Measurements from ENCODE around the gene TCEAL4.

The TCEAL4 gene

DNA sequence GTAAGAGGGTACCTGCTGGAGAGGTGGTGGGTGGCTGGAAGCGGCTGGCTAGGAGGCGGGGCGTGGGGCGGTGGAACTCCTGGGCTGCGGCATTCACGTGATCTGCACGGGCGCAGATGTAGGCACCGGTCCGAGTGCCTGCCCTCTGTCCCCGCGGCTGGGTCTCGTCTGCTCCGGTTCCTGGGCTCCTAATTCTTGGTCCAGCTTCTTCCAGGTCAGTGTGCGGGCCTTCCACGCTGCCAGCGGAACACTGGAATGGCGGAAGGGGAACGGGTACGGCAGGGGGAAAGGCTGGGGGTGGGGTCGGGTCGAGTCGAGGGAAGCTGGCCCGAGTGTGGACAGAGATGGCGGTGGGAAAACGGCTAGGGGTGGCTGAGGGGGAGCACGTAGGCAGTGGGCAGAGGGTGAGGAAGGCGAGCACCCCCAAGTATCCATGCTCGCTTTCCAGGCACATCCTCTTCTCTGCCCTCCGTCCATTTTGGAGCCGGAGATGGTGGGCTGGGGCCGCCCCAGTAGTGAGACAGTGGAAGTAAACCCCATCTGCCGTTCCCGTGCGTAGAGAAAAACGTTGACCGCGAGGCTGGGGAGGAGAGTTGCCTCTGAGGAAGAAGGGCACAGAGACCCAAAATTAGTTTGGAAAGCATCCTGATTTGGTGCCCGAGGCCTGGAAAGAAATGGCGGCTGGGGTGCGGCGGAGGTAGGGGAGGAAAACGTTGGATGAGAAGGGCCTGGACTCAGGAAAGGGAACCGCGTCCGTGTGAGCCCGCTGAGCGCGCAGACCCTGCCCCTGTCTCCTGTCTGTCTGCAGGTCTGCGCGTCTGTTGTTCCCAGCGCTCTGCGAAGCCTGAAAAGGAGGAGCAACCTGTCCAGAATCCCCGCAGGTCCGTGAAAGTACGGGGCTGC lies at the start of gene TCEAL4:
Gene TCEAL4 (plus strand): TSS at position 105 of the 903 bp plus-strand sequence. CDS start 1,161 bp downstream, outside the sequence.
- H3K4me1 Mint-ChIP-seq (ENCODE audit: low read depth): peaks cover 15% of the 10 kb centered on the region
- H3K27ac Mint-ChIP-seq: peak within 1 kb of the TSS; percentile 87
- H3K27me3 Mint-ChIP-seq: peaks cover 8% of the 10 kb centered on the region
- peak within 1 kb of the TSS; percentile 85 for H3K4me3 Mint-ChIP-seq
- intact Hi-C loops (cut with micrococcal nuclease): no loop called here
- no peaks in the 10 kb centered on the region for H3K9me3 Mint-ChIP-seq
- H3K36me3 Mint-ChIP-seq (ENCODE audit: low read depth): peaks cover 14% of the 10 kb centered on the region

DNA sequence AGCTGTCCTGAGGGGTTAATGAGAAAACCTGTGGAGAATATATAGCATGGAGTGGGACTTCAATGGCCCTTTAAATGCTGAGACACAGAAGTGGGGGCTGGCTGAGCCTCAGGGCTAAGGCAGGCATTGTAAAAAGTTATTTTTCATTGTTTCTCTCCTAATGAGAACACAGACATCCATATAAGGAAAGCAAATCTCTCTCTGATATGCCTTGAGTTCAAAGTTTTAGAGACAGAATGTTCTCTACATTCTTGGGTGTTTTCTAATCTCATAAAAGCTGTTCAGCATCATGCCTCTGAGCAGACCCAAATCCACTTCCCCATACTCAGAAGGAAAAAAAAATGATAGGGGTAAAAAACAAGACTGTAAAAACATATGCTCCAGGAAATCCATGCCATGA lies 49.2 kb upstream of the TCEAL4 start:
- no peaks in the 10 kb centered on the region for H3K27me3 Mint-ChIP-seq
- no peaks in the 10 kb centered on the region for H3K9me3 Mint-ChIP-seq
- intact Hi-C loops (cut with micrococcal nuclease): loop anchor here (10.0 kb wide), 1 partner anchor 149 kb away; the partner anchor contains the start of gene MORF4L2
- H3K27ac Mint-ChIP-seq: no peak overlapping the region
- no peaks in the 10 kb centered on the region for H3K36me3 Mint-ChIP-seq (ENCODE audit: low read depth)
- H3K4me1 Mint-ChIP-seq (ENCODE audit: low read depth): peaks cover 6% of the 10 kb centered on the region
- no peak overlapping the region for H3K4me3 Mint-ChIP-seq

DNA sequence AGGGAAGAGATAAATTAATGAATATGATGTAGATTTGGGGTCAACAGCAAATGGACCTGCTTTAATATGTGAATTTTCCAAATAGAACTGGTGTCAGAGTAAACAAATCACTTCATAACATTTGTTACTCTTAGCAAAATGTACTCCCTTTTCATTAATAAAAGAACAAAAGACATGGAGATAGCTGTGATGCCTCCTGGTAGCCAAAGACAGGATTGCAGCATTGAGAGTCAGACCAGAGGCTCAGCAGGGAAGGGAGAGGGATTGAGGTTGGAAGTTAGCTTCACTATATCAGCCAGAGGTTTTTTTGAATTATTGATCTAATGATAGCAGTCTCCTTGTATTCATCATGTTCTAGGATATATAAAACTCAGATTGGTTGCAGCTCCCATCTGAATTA lies 48.6 kb upstream of the TCEAL4 start:
- Mint-ChIP-seq H3K36me3 (ENCODE audit: low read depth) (no peaks in the 10 kb centered on the region), H3K4me3 (no peak overlapping the region), H3K27me3 (no peaks in the 10 kb centered on the region), H3K27ac (no peak overlapping the region), H3K4me1 (ENCODE audit: low read depth) (peaks cover 6% of the 10 kb centered on the region), H3K9me3 (no peaks in the 10 kb centered on the region)
- intact Hi-C loops (cut with micrococcal nuclease): loop anchor here (10.0 kb wide), 1 partner anchor 148 kb away; the partner anchor contains the start of gene MORF4L2

GRCh38 chrX:103537871-103538387 lies 47.4 kb upstream of the TCEAL4 start:
- Mint-ChIP-seq H3K4me3 (no peak overlapping the region), H3K9me3 (no peaks in the 10 kb centered on the region), H3K27me3 (no peaks in the 10 kb centered on the region), H3K27ac (no peak overlapping the region), H3K4me1 (ENCODE audit: low read depth) (peaks cover 6% of the 10 kb centered on the region), H3K36me3 (ENCODE audit: low read depth) (no peaks in the 10 kb centered on the region)
- intact Hi-C loops (cut with micrococcal nuclease): loop anchor here (10.0 kb wide), 1 partner anchor 147 kb away; the partner anchor contains the start of gene MORF4L2

DNA sequence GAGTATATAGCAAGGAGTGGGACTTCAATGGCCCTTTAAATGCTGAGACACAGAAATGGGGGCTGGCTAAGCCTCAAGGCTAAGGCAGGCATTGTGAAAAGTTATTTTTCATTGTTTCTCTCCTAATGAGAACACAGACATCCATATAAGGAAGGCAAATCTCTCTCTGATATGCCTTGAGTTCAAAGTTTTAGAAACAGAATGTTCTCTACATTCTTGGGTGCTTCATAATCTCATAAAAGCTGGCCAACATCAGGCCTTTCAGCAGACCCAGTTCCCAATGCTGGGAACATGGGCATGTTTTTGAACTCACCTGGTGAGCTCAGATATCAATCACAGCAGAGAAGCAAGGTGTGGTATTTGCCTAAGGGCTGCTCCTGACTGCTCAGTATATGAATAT lies 46.6 kb upstream of the TCEAL4 start:
- Mint-ChIP-seq H3K4me3 (no peak overlapping the region), H3K4me1 (ENCODE audit: low read depth) (peaks cover 3% of the 10 kb centered on the region), H3K36me3 (ENCODE audit: low read depth) (no peaks in the 10 kb centered on the region), H3K27ac (no peak overlapping the region), H3K9me3 (no peaks in the 10 kb centered on the region), H3K27me3 (no peaks in the 10 kb centered on the region)
- intact Hi-C loops (cut with micrococcal nuclease): loop anchor here (10.0 kb wide), 1 partner anchor 146 kb away; the partner anchor contains the start of gene MORF4L2

GRCh38 chrX:103539695-103540094 lies 45.6 kb upstream of the TCEAL4 start:
- Mint-ChIP-seq H3K36me3 (ENCODE audit: low read depth) (no peaks in the 10 kb centered on the region), H3K27ac (no peak overlapping the region), H3K9me3 (no peaks in the 10 kb centered on the region), H3K27me3 (no peaks in the 10 kb centered on the region), H3K4me1 (ENCODE audit: low read depth) (no peaks in the 10 kb centered on the region), H3K4me3 (no peak overlapping the region)
- intact Hi-C loops (cut with micrococcal nuclease): loop anchor here (10.0 kb wide), 1 partner anchor 145 kb away; the partner anchor contains the start of gene MORF4L2

- Mint-ChIP-seq H3K27ac (no peak overlapping the region), H3K36me3 (ENCODE audit: low read depth) (no peaks in the 10 kb centered on the region), H3K27me3 (no peaks in the 10 kb centered on the region), H3K4me1 (ENCODE audit: low read depth) (no peaks in the 10 kb centered on the region), H3K9me3 (no peaks in the 10 kb centered on the region), H3K4me3 (no peak overlapping the region)
- intact Hi-C loops (cut with micrococcal nuclease): no loop called here
Observed at GRCh38 chrX:103540145-103540544, 45.2 kb upstream of the TCEAL4 start.

DNA sequence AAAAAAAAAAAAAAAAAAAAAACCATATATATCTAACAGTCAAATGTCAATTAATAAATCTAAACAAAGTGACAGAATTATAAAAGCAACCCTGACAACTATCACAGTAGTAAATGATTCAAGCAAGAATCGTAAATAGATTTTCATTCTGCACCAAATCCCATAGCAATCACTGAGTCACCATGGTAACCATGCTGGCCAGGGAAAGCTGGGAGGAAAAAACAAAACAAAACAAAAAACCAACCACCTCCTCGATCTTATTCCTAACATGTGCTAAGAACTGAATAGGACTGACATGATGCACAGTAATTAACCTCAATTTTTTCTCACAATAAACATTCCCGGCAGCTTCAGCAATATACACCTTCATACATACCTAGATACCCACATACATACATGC lies 35.4 kb upstream of the TCEAL4 start:
- H3K4me3 Mint-ChIP-seq: no peak overlapping the region
- H3K36me3 Mint-ChIP-seq (ENCODE audit: low read depth): no peaks in the 10 kb centered on the region
- intact Hi-C loops (cut with micrococcal nuclease): no loop called here
- H3K27me3 Mint-ChIP-seq: no peaks in the 10 kb centered on the region
- no peaks in the 10 kb centered on the region for H3K9me3 Mint-ChIP-seq
- no peak overlapping the region for H3K27ac Mint-ChIP-seq
- H3K4me1 Mint-ChIP-seq (ENCODE audit: low read depth): peaks cover 3% of the 10 kb centered on the region

DNA sequence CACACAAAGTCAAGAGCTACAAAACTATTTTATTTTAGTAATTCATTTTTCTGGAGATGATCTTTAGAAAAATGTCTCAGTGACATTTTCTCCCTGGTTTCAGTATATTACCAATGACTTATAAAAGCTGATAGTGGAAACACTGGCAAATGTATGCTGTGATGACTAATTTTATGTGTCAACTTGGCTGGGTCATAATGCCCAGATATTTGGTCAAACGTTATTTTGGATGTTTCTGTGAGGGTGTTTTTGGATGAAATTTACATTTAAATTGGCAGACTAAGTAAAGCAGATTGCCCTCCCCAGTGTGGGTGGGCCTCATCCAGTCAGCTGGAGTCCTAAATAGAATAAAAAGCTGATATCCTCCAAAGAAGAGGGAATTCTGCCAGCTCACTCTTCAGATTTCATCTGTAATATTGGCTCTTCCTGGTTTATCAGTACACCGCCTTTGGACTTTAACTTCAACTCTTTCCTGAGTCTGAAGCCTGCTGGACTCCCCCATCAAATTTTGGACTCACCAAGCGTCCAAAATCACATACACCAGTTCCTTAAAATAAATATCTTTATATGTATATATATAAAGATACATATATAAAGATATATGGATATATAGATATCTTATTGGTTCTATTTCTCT lies 34.8 kb upstream of the TCEAL4 start:
- intact Hi-C loops (cut with micrococcal nuclease): no loop called here

DNA sequence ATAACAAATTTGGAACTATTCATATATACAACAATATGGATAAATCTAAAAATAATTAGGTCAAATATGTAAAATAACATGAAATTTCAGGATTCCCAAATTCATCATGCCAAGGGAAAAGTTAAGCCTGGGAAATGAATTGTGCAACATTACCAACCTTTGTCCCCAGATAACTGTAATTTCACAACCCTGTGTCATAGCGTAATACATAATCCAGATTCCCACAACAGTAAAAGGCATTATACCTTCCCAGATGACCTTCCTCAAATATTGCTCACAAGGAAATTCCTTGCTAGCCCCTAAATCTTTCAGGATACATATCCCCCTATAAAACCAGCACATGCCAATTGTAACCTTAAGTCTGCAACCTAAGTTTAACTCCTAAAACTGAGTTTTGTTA lies 33.1 kb upstream of the TCEAL4 start:
- peaks cover 5% of the 10 kb centered on the region for H3K4me1 Mint-ChIP-seq (ENCODE audit: low read depth)
- no peak overlapping the region for H3K27ac Mint-ChIP-seq
- H3K36me3 Mint-ChIP-seq (ENCODE audit: low read depth): no peaks in the 10 kb centered on the region
- intact Hi-C loops (cut with micrococcal nuclease): no loop called here
- no peak overlapping the region for H3K4me3 Mint-ChIP-seq
- H3K27me3 Mint-ChIP-seq: no peaks in the 10 kb centered on the region
- H3K9me3 Mint-ChIP-seq: no peaks in the 10 kb centered on the region

More for the DNA sequence above, 34.8 kb upstream of the TCEAL4 start:
- Mint-ChIP-seq H3K27me3 (no peaks in the 10 kb centered on the region), H3K4me3 (no peak overlapping the region), H3K4me1 (ENCODE audit: low read depth) (peaks cover 5% of the 10 kb centered on the region), H3K36me3 (ENCODE audit: low read depth) (no peaks in the 10 kb centered on the region), H3K9me3 (no peaks in the 10 kb centered on the region), H3K27ac (no peak overlapping the region)

DNA sequence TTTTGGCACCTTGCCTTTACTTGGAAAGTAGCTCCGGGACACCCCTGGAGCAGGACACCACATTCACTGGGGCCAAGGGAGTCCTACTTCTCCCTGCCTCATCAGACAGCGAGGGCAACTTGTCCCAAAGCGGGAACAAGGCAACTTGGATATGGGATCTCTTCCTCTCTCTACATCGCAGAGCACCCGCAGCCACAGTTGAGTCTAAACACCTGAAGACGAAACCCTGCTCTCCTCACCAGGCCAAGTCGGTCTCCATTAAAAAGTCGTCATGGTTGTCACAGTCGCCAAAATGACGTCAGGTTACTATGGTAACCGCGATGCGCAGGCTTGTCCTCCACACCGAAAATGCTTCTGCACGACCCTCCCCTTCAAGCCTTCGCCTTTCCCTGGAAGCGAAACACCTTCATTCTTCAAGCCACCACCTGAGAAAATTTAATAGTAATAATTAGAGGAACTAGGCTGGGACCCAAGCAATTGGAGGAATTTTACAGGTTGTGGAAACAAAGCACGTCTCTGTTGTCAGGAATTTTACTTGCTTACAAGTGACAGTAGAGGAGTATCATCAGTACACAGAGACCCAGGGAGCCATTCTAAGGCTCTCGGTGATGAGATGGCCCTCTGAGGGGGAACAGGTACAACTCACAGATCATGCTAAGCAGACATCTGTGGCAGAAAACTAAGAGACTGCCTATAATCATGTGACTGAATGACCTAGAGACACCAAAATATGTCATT lies 30.5 kb upstream of the TCEAL4 start:
- Mint-ChIP-seq H3K36me3 (ENCODE audit: low read depth) (no peaks in the 10 kb centered on the region), H3K4me3 (peak overlapping the region; percentile 75), H3K9me3 (no peaks in the 10 kb centered on the region), H3K4me1 (ENCODE audit: low read depth) (peaks cover 5% of the 10 kb centered on the region), H3K27me3 (no peaks in the 10 kb centered on the region), H3K27ac (peak overlapping the region; percentile 73)
- intact Hi-C loops (cut with micrococcal nuclease): no loop called here

DNA sequence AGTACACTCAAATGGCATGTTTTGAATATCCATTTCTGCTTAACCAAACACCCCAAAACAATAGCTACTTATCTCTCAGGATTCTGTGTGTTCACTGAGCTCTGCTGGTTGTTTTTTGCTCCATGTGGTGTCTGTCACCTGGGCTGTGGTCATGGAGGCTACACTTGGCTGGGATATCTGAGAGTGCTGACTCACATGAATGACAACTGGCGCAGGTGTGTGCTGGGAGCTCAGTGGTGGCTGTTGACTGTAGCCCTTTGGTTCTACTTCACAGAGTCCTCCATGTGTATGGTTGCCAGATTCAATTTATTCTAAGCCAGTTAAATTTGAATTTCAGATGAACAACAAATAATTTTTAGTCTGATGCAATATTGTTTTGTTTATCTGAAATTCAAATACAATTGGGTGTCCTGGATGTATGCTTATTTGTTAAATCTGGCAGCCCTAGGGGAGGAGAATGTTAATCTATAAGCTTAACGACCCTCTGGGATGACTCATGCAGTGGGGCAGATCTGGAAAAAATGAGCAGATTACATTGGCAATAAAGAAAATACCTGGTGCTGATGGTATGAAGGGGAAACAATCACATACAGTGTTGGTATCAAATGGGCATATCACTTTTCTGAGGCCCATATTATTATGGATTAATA lies 28.2 kb upstream of the TCEAL4 start:
- no peak overlapping the region for H3K4me3 Mint-ChIP-seq
- no peaks in the 10 kb centered on the region for H3K9me3 Mint-ChIP-seq
- peaks cover 5% of the 10 kb centered on the region for H3K4me1 Mint-ChIP-seq (ENCODE audit: low read depth)
- no peak overlapping the region for H3K27ac Mint-ChIP-seq
- intact Hi-C loops (cut with micrococcal nuclease): no loop called here
- no peaks in the 10 kb centered on the region for H3K27me3 Mint-ChIP-seq
- H3K36me3 Mint-ChIP-seq (ENCODE audit: low read depth): no peaks in the 10 kb centered on the region

- H3K27me3 Mint-ChIP-seq: no peaks in the 10 kb centered on the region
- H3K36me3 Mint-ChIP-seq (ENCODE audit: low read depth): no peaks in the 10 kb centered on the region
- no peak overlapping the region for H3K27ac Mint-ChIP-seq
- intact Hi-C loops (cut with micrococcal nuclease): no loop called here
- no peak overlapping the region for H3K4me3 Mint-ChIP-seq
- no peaks in the 10 kb centered on the region for H3K4me1 Mint-ChIP-seq (ENCODE audit: low read depth)
- no peaks in the 10 kb centered on the region for H3K9me3 Mint-ChIP-seq
Observed at GRCh38 chrX:103560256-103560655, 25.1 kb upstream of the TCEAL4 start.

All from dendritic cell treated with granulocyte-macrophage colony-stimulating factor and Interleukin-4, amounts not matched to agents 40 ng/mL and 50 ng/mL, for 4 days (primary cell).